H1 (cell line): ENCODE results near the gene RRBP1.

Experiments
- BRCA1 ChIP-seq: IDR thresholded peaks from 2 replicates; pipeline ENCODE4 v1.6.1; 2012; ENCODE audit warnings: low read depth, low read length, improper control_type of control experiment
- EP300 ChIP-seq, 2 experiments: IDR thresholded peaks; 1 replicate in 1 of 2; 2 replicates in 1 of 2; pipeline ENCODE4 v1.6.1; 2011 to 2012; ENCODE audit warnings: low read depth in 2 of 2, low read length in 2 of 2, mild to moderate bottlenecking in 2 of 2, borderline replicate concordance in 1 of 2, inconsistent platforms in 1 of 2, moderate library complexity in 1 of 2
- EZH2 ChIP-seq: fragments of 200-600 bp; sonication (generic); IDR thresholded peaks from 2 replicates; pipeline ENCODE4 v1.7.1; 2012; ENCODE audit warnings: low read depth, mild to moderate bottlenecking, moderate library complexity, low read length, inconsistent platforms; ENCODE audit not compliant: severe bottlenecking
- GABPA ChIP-seq: IDR thresholded peaks from 2 replicates; pipeline ENCODE4 v1.6.1; 2011; ENCODE audit warnings: mild to moderate bottlenecking, low read length, moderate library complexity, borderline replicate concordance; ENCODE audit not compliant: insufficient read depth
- GTF2F1 ChIP-seq: IDR thresholded peaks from 2 replicates; pipeline ENCODE4 v1.6.1; 2012; ENCODE audit warnings: low read depth, low read length, improper control_type of control experiment, borderline replicate concordance
- POLR2AphosphoS5 ChIP-seq: IDR thresholded peaks from 2 replicates; pipeline ENCODE4 v1.6.1; 2011; ENCODE audit warnings: low read depth, low read length
- SUZ12 ChIP-seq: fragments of 200-600 bp; sonication (generic); IDR thresholded peaks from 2 replicates; pipeline ENCODE4 v1.6.1; 2012; ENCODE audit warnings: mild to moderate bottlenecking, inconsistent platforms, low read length, moderate library complexity, mixed read lengths
- TAF1 ChIP-seq: IDR thresholded peaks from 2 replicates; pipeline ENCODE4 v1.6.1; 2011; ENCODE audit warnings: mild to moderate bottlenecking, low read depth, low read length
- ZNF274 ChIP-seq: IDR thresholded peaks from 2 replicates; pipeline ENCODE4 v1.7.0; 2012; ENCODE audit warnings: low read length, borderline replicate concordance; ENCODE audit errors: extremely low read depth
- TF ChIP-seq, protein P1 (sequence below), 3 experiments: IDR thresholded peaks; 1 replicate in 2 of 3; 2 replicates in 1 of 3; pipeline versions ENCODE4 v1.5.1 to v1.6.1; 2011; ENCODE audit warnings: low read length in 3 of 3, mild to moderate bottlenecking in 3 of 3, inconsistent platforms in 2 of 3, low read depth in 1 of 3, moderate library complexity in 1 of 3; ENCODE audit not compliant: insufficient read depth in 1 of 3; ENCODE audit errors: control extremely low read depth in 1 of 3
- TF ChIP-seq, protein P2 (sequence below): IDR thresholded peaks from 2 replicates; pipeline ENCODE4 v1.6.1; 2011; ENCODE audit warnings: low read length, improper control_type of control experiment
- TF ChIP-seq, protein P3 (sequence below): IDR thresholded peaks from 2 replicates; pipeline ENCODE4 v1.6.1; 2012; ENCODE audit warnings: inconsistent platforms

DNA sequence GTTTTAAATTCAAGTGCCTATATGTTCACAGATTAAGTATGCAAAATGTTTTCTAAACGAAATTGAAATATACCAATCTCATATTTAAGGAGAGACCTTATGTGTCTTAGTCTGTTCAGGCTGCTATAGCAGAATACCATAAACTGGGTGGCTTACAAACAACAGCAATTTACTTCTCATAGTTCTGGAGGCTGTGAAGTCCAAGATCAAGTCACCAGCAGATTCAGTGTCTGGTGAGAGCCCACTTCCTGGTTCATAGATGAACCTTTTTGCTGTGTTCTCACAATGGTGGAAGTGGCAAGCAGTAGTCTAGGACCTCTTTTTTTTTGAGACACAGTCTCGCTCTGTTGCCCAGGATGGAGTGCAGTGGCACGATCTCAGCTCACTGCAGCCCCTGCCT lies 115.7 kb downstream of the RRBP1 start:
- TF ChIP-seq EP300 (IDR thresholded peaks at IDR 0.05; ENCODE audit: borderline replicate concordance in 1 of 2, low read depth in 2 of 2, low read length in 2 of 2) = no peak
- TF ChIP-seq BRCA1 = no peak
- TF ChIP-seq, protein P1, sequence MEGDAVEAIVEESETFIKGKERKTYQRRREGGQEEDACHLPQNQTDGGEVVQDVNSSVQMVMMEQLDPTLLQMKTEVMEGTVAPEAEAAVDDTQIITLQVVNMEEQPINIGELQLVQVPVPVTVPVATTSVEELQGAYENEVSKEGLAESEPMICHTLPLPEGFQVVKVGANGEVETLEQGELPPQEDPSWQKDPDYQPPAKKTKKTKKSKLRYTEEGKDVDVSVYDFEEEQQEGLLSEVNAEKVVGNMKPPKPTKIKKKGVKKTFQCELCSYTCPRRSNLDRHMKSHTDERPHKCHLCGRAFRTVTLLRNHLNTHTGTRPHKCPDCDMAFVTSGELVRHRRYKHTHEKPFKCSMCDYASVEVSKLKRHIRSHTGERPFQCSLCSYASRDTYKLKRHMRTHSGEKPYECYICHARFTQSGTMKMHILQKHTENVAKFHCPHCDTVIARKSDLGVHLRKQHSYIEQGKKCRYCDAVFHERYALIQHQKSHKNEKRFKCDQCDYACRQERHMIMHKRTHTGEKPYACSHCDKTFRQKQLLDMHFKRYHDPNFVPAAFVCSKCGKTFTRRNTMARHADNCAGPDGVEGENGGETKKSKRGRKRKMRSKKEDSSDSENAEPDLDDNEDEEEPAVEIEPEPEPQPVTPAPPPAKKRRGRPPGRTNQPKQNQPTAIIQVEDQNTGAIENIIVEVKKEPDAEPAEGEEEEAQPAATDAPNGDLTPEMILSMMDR (IDR thresholded peaks at IDR 0.05; ENCODE audit: control extremely low read depth in 1 of 3, insufficient read depth in 1 of 3, low read depth in 1 of 3, low read length in 3 of 3) = no peak
- TF ChIP-seq POLR2AphosphoS5 = no peak
- TF ChIP-seq SUZ12 = no peak
- TF ChIP-seq ZNF274 = no peak
- TF ChIP-seq, protein P2, sequence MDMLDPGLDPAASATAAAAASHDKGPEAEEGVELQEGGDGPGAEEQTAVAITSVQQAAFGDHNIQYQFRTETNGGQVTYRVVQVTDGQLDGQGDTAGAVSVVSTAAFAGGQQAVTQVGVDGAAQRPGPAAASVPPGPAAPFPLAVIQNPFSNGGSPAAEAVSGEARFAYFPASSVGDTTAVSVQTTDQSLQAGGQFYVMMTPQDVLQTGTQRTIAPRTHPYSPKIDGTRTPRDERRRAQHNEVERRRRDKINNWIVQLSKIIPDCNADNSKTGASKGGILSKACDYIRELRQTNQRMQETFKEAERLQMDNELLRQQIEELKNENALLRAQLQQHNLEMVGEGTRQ = no peak
- no peak for TF ChIP-seq TAF1
- TF ChIP-seq GABPA = no peak
- TF ChIP-seq GTF2F1 = no peak
- no peak for TF ChIP-seq EZH2
- TF ChIP-seq, protein P3, sequence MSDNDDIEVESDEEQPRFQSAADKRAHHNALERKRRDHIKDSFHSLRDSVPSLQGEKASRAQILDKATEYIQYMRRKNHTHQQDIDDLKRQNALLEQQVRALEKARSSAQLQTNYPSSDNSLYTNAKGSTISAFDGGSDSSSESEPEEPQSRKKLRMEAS = no peak
